ENCODE measurements around the gene LRRC37B. TPM values are rescaled to one million over a fixed set of nuclear protein-coding genes. Genes with fewer than 3 reads are reported as not detected.
A peak's percentile ranks its signal among the peaks of the same experiment; 100 is the strongest.

Gene LRRC37B
- total and polyA plus RNA-seq, 2 experiments from 2014 or later: 3.7 to 5.1 TPM

GRCh38 chr17:31997005-31997404, 10.2 kb upstream of the LRRC37B start:
- in situ Hi-C loops (cut with MboI): no loop called here

GRCh38 chr17:32007463-32008298, 498 bp downstream of the LRRC37B start:
- no peaks in the 10 kb centered on the region for H3K9me3 ChIP-seq (ENCODE audit: low read depth)
- H3K4me1 ChIP-seq (ENCODE audit: insufficient read depth): no peaks in the 10 kb centered on the region; the same call in 1 of the 2 replicates
- H3F3A ChIP-seq (ENCODE audit: insufficient read depth): peaks cover 25% of the 10 kb centered on the region
- no peaks in the 10 kb centered on the region for H3K27me3 ChIP-seq (replicated peaks; ENCODE audit: insufficient read depth)
- peak overlapping the region; percentile 85 for H3K9ac ChIP-seq
- TF ChIP-seq EZH2 (IDR thresholded peaks at IDR 0.05; ENCODE audit: insufficient read depth, poor library complexity, severe bottlenecking) (no peak), EZH2phosphoT487 (IDR thresholded peaks at IDR 0.05; ENCODE audit: insufficient read depth, low read depth) (no peak)
- no peaks in the 10 kb centered on the region for H4K20me1 ChIP-seq (ENCODE audit: insufficient read depth)
- H3K36me3 ChIP-seq (ENCODE audit: low read depth): no peaks in the 10 kb centered on the region
- DNase-seq: peak; percentile 61
- H3K27ac ChIP-seq: peak overlapping the region; percentile 29; the same call in 1 of the 2 replicates
- H3K4me3 ChIP-seq: peak overlapping the region; percentile 82
- peak overlapping the region; percentile 99 for H2AFZ ChIP-seq
- in situ Hi-C loops (cut with MboI): no loop called here
- 0 to 1% methylated on average over 46 to 80 of the region's 80 CpGs for WGBS, 2 experiments (ENCODE audit: low coverage in 1 of 2, low lambda C conversion rate in 2 of 2, missing lambda C conversion rate in 2 of 2)
- no peaks in the 10 kb centered on the region for H3K9me2 ChIP-seq (ENCODE audit: insufficient read depth)
- peak overlapping the region; percentile 93 for H3K4me2 ChIP-seq (ENCODE audit: unreplicated experiment)
- H3K79me2 ChIP-seq (ENCODE audit: insufficient read depth): peaks cover 50% of the 10 kb centered on the region

More at GRCh38 chr17:31997005-31997404, 10.2 kb upstream of the LRRC37B start:
- DNase-seq: no peak
- H3K27ac ChIP-seq: no peak overlapping the region
- no peaks in the 10 kb centered on the region for H3K9me2 ChIP-seq (ENCODE audit: insufficient read depth)
- H4K20me1 ChIP-seq (ENCODE audit: insufficient read depth): no peaks in the 10 kb centered on the region
- H3K27me3 ChIP-seq (replicated peaks; ENCODE audit: insufficient read depth): no peaks in the 10 kb centered on the region
- H3K4me2 ChIP-seq (ENCODE audit: unreplicated experiment): no peak overlapping the region
- H2AFZ ChIP-seq: no peak overlapping the region
- H3K9ac ChIP-seq: no peak overlapping the region
- no peak for TF ChIP-seq EZH2 (IDR thresholded peaks at IDR 0.05; ENCODE audit: insufficient read depth, poor library complexity, severe bottlenecking)
- TF ChIP-seq EZH2phosphoT487 (IDR thresholded peaks at IDR 0.05; ENCODE audit: insufficient read depth, low read depth): no peak
- no peaks in the 10 kb centered on the region for H3K9me3 ChIP-seq (ENCODE audit: low read depth)
- 89 to 92% methylated on average over 6 of the region's 6 CpGs for WGBS, 2 experiments (ENCODE audit: low coverage in 1 of 2, low lambda C conversion rate in 2 of 2, missing lambda C conversion rate in 2 of 2)
- H3K4me3 ChIP-seq: no peak overlapping the region
- peaks cover 65% of the 10 kb centered on the region for H3K36me3 ChIP-seq (ENCODE audit: low read depth)
- H3K4me1 ChIP-seq (ENCODE audit: insufficient read depth): no peaks in the 10 kb centered on the region
- no peaks in the 10 kb centered on the region for H3K79me2 ChIP-seq (ENCODE audit: insufficient read depth)
- H3F3A ChIP-seq (ENCODE audit: insufficient read depth): peaks cover 8% of the 10 kb centered on the region

GRCh38 chr17:32009262-32009542, 2.0 kb downstream of the LRRC37B start:
- no peaks in the 10 kb centered on the region for H3K36me3 ChIP-seq (ENCODE audit: low read depth)
- peaks cover 19% of the 10 kb centered on the region; the same call in 1 of the 2 replicates for H3F3A ChIP-seq (ENCODE audit: insufficient read depth)
- 93 to 100% methylated on average over 2 of the region's 2 CpGs for WGBS, 2 experiments (ENCODE audit: low coverage in 1 of 2, low lambda C conversion rate in 2 of 2, missing lambda C conversion rate in 2 of 2)
- no peak overlapping the region for H3K9ac ChIP-seq
- H3K9me2 ChIP-seq (ENCODE audit: insufficient read depth): no peaks in the 10 kb centered on the region
- no peak overlapping the region for H3K27ac ChIP-seq
- TF ChIP-seq EZH2phosphoT487 (IDR thresholded peaks at IDR 0.05; ENCODE audit: insufficient read depth, low read depth) (no peak), EZH2 (IDR thresholded peaks at IDR 0.05; ENCODE audit: insufficient read depth, poor library complexity, severe bottlenecking) (no peak)
- no peaks in the 10 kb centered on the region for H3K27me3 ChIP-seq (replicated peaks; ENCODE audit: insufficient read depth)
- H3K4me3 ChIP-seq: peak overlapping the region; percentile 82; the same call in 1 of the 2 replicates
- H3K4me2 ChIP-seq (ENCODE audit: unreplicated experiment): peak overlapping the region; percentile 93
- no peak overlapping the region for H2AFZ ChIP-seq
- H3K9me3 ChIP-seq (ENCODE audit: low read depth): no peaks in the 10 kb centered on the region
- H3K4me1 ChIP-seq (ENCODE audit: insufficient read depth): no peaks in the 10 kb centered on the region; the same call in 1 of the 2 replicates
- no peaks in the 10 kb centered on the region for H4K20me1 ChIP-seq (ENCODE audit: insufficient read depth)
- in situ Hi-C loops (cut with MboI): no loop called here
- H3K79me2 ChIP-seq (ENCODE audit: insufficient read depth): peaks cover 63% of the 10 kb centered on the region
- no peak for DNase-seq

DNA sequence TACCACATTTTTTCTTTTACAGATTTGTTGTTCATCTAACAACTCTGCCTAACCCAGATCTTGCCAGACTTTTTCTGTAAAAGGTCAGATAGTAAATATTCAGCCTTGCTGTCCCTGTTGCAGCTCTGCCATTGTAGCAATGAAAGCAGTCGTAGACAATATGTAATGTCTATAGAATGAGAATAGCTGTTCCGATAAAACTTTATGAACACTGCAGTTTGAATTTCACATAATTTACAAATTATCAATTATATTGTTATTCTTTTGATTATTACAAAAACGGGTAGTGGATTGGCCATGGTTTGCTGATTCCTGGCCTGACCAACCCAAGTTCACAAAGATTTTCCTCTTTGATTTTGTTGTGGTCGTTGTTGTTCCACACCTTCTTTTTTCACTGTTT, 2.9 kb downstream of the LRRC37B start:
- no peak for DNase-seq
- Histone ChIP-seq H3K27me3 (replicated peaks; ENCODE audit: insufficient read depth) (no peaks in the 10 kb centered on the region), H3K9me2 (ENCODE audit: insufficient read depth) (no peaks in the 10 kb centered on the region), H3K9me3 (ENCODE audit: low read depth) (no peaks in the 10 kb centered on the region), H3K36me3 (ENCODE audit: low read depth) (no peaks in the 10 kb centered on the region), H3F3A (ENCODE audit: insufficient read depth) (peaks cover 10% of the 10 kb centered on the region; the same call in 1 of the 2 replicates), H3K4me3 (no peak overlapping the region), H4K20me1 (ENCODE audit: insufficient read depth) (no peaks in the 10 kb centered on the region), H3K27ac (no peak overlapping the region), H2AFZ (no peak overlapping the region), H3K79me2 (ENCODE audit: insufficient read depth) (peaks cover 72% of the 10 kb centered on the region), H3K9ac (no peak overlapping the region), H3K4me1 (ENCODE audit: insufficient read depth) (no peaks in the 10 kb centered on the region; the same call in 1 of the 2 replicates), H3K4me2 (ENCODE audit: unreplicated experiment) (no peak overlapping the region)
- in situ Hi-C loops (cut with MboI): no loop called here
- WGBS, 2 experiments (ENCODE audit: low coverage in 1 of 2, low lambda C conversion rate in 2 of 2, missing lambda C conversion rate in 2 of 2): 76 to 77% methylated on average over 4 of the region's 4 CpGs
- TF ChIP-seq EZH2phosphoT487 (IDR thresholded peaks at IDR 0.05; ENCODE audit: insufficient read depth, low read depth) (no peak), EZH2 (IDR thresholded peaks at IDR 0.05; ENCODE audit: insufficient read depth, poor library complexity, severe bottlenecking) (no peak)
